HG03066 (cell line): ENCODE measurements around the gene CKAP2.
"Not testable (repeated sequence)": the region's sequence is repeated elsewhere in the genome, so short reads cannot be mapped to it uniquely, and the experiment has no call there.

Experiments
- ATAC-seq: cut with Tn5 transposase; IDR thresholded peaks from one replicate; pipeline ENCODE4 v1.9.1; 2021; ENCODE audit warnings: low read depth; ENCODE audit not compliant: unreplicated experiment

The CKAP2 gene, protein sequence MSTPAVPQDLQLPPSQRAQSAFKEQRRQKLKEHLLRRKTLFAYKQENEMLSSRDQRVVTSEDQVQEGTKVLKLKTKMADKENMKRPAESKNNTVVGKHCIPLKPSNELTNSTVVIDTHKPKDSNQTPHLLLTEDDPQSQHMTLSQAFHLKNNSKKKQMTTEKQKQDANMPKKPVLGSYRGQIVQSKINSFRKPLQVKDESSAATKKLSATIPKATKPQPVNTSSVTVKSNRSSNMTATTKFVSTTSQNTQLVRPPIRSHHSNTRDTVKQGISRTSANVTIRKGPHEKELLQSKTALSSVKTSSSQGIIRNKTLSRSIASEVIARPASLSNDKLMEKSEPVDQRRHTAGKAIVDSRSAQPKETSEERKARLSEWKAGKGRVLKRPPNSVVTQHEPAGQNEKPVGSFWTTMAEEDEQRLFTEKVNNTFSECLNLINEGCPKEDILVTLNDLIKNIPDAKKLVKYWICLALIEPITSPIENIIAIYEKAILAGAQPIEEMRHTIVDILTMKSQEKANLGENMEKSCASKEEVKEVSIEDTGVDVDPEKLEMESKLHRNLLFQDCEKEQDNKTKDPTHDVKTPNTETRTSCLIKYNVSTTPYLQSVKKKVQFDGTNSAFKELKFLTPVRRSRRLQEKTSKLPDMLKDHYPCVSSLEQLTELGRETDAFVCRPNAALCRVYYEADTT

DNA sequence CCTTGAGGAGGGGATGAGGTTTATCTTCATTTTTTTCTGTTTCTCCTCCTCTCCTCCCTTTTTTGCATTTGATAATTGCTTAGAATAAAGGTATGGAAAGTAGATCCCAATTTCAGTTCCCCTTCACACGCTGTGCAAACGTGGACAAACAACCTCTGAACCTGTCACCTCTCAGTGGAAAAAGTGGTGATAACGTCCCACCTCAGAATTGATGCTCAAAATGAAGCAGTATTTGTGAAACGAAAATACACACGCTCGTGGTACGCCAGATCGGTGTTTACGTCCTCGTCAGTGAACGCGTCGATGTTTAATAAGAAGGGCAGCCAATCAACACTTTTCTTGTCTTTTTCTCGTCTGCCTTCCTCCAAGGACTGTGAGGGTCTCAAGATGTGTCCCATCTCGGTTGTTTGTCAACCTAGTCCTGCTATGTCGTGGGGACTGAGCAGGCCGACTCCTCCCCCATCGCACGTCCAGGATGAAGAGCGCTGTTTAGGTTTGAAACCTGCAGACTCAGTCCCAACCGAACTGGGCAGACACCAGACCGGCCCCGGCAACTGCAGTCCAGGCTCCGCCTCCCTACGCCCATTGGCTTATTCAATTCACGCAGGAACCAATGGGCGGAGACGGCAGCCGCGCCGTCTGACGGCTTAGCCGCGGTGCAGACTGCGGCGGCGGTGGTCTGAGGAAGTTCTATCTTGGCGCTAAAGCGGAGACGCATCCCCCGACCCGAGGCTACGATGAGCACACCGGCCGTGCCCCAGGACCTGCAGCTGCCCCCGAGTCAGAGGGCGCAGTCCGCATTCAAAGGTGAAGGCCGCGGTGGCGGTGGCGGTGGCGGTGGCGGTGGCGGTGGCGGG, at the start of gene CKAP2:
Gene CKAP2, plus strand, starts transcription at position 659 of the 857 bp plus-strand sequence. Its CDS starts 79 bp downstream, at position 738.
- peak; percentile 71 for ATAC-seq

- no peak for ATAC-seq
These were observed 49.3 kb upstream of the CKAP2 start, which contains the start of gene THSD1 for GRCh38 chr13:52405767-52406494. Gene THSD1 (minus strand): TSS chr13:52406172. CDS start chr13:52402600, 3,572 bp downstream.

DNA sequence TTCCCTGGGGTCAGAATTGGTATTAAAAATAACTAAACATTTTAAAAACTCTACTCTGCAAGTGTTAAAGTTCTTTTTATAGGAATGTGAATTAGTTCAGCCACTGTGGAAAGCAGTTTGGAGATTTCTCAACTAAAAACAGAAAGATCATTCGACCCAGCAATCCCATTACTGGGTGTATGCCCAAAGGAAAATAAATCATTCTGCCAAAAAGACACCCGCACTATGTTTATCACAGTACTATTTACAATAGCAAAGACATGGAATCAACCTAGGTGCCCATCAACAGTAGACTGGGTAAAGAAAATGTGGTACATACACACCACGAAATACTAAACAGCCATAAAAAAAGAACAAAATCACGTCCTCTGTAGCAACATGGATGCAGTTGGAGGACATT, 48.6 kb upstream of the CKAP2 start:
- no peak for ATAC-seq

DNA sequence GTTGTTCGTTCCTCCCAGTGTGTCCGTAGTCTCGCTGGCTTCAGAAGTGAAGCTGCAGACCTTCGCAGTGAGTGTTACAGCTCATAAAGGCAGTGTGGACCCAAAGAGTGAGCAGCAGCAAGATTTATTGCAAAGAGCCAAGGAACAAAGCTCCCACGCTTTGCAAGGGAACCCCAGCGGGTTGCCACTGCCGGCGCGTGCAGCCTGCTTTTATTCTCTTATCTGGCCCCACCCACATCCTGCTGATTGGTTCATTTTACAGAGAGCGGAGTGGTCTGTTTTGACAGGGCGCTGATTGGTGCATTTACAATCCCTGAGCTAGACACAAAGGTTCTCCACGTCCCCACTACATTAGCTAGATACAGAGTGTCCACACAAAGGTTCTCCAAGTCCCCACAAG, 47.8 kb upstream of the CKAP2 start:
- ATAC-seq = not testable (repeated sequence)

- not testable (repeated sequence) for ATAC-seq
These were observed 47.1 kb upstream of the CKAP2 start for GRCh38 chr13:52408071-52408658.

- ATAC-seq = peak; percentile 72
These were observed 43.6 kb upstream of the CKAP2 start for GRCh38 chr13:52411629-52412028.

- ATAC-seq = no peak
These were observed 43.1 kb upstream of the CKAP2 start for GRCh38 chr13:52412128-52412527.

DNA sequence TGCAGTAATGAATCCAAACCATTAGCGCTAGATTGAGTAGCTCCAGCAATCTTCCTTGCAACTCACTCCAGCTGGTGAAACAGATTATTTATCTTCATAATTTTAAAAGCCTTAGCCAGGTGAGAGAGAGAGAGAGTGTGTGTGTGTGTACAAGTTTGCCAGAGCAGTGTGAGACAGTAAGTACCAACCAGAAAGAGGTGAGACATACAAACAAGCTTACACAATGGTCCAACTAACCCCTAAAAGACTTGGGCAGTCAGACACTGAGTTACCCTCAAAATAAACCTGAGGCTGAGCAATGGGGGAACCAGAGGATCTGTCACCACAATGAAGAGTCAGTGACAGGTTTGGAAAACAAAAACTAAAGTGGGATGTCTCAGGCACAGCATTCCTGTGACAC, 41.2 kb upstream of the CKAP2 start:
- no peak for ATAC-seq

DNA sequence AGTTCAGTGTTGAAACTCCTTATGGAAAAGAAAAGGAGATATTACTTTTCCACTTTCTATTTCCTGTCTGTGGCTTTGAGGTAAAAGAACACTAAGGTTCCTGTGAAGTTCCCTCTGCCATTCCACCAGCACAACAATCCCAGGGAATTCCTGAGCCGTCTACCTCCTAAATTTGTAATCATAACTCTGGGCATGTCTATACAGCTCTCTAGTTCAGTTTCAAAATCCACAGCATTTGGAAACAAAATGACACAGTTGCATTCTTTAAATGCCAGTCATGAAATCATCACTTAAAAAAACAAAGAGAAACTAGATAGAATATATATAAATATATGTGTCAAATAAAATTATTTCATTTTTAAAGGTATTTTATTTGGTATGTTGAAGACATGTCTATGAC, 40.3 kb upstream of the CKAP2 start:
- no peak for ATAC-seq

DNA sequence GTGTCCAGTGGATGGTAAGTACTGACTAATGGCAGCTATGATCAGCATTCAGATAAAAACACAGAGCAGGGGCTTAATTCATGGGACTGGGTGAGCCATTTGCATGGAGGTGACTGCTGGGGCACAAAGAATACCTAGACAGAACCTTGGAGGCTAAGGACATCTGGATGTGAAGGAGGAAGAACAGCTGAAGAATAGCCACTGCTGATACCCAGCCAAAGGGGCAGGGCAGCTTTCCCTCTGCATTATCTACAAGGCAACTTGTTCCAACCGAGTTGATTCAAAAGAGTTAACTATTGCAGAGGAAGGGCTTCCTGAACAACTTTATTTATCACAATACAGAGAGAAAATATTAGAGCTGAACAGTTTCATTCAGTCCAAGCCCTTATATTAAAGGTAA, 36.2 kb upstream of the CKAP2 start:
- ATAC-seq = no peak

- ATAC-seq = no peak
These were observed 34.1 kb upstream of the CKAP2 start for GRCh38 chr13:52421216-52421615.

DNA sequence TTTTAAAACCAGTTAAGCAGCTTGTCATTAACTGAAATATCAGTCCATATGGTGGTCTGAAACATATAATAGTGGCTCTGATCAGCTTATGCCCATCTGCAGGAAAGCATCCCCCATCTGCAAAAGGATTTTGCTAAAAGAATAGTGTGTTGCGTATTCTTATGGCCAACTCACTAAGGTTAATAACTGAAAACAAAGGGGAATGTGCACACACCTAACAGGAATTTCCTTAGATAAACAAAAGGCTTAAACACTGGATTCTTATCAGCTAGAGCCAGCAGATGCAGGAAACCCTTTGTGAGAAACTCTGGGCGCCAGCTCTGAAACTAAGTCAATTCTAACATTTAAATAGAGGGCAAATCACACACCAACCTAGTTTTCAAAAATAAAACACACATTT, 27.0 kb upstream of the CKAP2 start:
- ATAC-seq = no peak

GRCh38 chr13:52432456-52432855, 22.8 kb upstream of the CKAP2 start:
- no peak for ATAC-seq

DNA sequence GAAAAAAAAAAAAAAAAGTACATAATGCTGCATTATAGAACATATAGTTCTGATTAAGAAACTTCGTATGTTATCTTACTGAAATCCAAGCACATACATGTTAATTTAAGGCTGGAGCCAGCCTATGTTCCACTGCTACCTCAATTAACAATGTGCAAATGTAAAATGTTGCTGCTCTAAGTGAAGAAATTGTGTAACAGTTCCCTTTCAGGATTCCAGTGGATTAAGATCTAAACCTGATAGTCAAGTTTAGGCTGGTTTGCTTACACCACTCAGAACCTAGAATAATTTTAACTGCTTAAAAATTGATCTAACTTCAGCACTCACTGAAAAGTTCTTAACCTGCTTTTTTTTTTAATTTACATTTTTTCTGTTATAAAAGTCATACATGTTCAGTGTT, 9.0 kb upstream of the CKAP2 start:
- ATAC-seq = no peak

GRCh38 chr13:52447354-52447753, 7.9 kb upstream of the CKAP2 start:
- no peak for ATAC-seq

- no peak for ATAC-seq
These were observed 7.3 kb upstream of the CKAP2 start for GRCh38 chr13:52447815-52448552.

GRCh38 chr13:52449331-52450011, 5.8 kb upstream of the CKAP2 start:
- no peak for ATAC-seq

GRCh38 chr13:52450012-52450792, 5.1 kb upstream of the CKAP2 start, which contains the start of gene VPS36:
Gene VPS36 (minus strand): TSS chr13:52450634. CDS start chr13:52450594, 40 bp downstream.
- ATAC-seq = peak; percentile 55
